Superior temporal gyrus (tissue), 1 donor: ENCODE measurements around the gene TFIP11.
"Not testable (repeated sequence)": the region's sequence is repeated elsewhere in the genome, so short reads cannot be mapped to it uniquely, and the experiment has no call there.

Experiments used
- DNase-seq: peaks from one replicate; pipeline ENCODE4 v3.0.0-alpha.2; 2016; ENCODE audit errors: extremely low spot score

TFIP11 gene

DNA sequence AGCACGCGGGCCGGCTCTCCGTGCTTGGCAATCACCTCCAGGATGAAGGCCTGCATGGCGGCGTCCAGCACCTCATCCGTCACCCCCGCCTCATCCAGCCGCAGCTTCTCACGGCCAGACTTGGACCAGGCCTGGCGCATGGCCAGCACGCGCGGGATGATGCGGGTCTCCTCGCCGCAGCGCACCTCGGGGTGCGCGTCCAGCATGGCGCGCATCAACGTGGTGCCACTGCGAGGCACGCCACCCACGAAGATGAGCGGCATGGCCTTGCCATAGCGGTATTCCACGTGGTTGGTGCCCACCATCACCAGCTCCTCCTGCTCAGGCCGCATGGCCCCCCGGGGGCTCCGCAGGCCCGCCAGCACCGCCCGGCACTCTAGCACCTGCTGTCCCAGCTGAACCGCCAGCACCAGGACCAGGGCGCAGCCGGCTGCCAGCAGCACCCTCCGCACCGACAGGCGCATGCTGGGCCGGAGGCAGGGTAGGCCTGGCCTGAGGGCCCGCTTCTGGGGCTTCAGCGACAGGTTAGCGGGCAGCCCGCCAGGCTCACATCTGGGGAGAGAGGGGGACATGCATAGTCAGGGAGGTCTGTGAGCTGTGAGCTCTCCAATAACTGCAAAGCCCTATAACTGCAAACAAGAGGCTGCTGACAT is 29.0 kb upstream of the TFIP11 start:
- DNase-seq = no peak

DNA sequence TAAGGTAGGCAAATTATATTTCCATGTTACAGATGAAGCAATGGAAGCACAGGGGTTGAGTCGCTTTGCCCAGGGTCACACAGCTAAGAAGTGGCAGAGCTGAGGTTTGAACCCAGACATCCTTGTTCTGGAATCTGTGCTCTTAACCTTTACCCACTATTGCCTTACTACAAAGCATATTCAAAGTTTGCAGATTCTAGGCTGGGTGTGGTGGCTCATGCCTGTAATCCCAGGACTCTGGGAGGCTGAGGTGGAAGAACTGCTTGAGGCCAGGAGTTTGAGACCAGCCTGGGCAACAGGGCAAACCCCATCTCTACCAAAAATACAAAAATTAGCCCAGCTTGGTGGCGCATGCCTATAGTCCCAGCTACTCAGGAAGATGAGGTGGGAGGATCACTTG is 27.8 kb upstream of the TFIP11 start:
- no peak for DNase-seq

DNA sequence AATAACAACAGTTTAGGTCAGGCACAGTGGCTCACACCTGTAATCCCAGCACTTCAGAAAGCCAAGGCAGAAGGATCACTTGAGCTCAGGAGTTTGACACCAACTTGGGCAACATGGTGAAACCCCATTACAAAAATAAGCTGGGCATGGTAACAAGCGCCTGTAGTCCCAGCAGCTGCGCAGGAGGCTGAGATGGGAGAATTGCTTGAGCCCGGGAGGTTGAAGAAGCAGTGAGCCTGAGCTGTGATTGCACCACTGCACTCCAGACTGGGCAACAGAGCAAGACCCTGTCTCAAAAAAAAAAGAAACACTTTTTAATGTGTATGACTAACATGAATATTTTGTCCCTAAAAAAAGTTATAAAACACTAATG is 24.5 kb upstream of the TFIP11 start:
- no peak for DNase-seq

DNA sequence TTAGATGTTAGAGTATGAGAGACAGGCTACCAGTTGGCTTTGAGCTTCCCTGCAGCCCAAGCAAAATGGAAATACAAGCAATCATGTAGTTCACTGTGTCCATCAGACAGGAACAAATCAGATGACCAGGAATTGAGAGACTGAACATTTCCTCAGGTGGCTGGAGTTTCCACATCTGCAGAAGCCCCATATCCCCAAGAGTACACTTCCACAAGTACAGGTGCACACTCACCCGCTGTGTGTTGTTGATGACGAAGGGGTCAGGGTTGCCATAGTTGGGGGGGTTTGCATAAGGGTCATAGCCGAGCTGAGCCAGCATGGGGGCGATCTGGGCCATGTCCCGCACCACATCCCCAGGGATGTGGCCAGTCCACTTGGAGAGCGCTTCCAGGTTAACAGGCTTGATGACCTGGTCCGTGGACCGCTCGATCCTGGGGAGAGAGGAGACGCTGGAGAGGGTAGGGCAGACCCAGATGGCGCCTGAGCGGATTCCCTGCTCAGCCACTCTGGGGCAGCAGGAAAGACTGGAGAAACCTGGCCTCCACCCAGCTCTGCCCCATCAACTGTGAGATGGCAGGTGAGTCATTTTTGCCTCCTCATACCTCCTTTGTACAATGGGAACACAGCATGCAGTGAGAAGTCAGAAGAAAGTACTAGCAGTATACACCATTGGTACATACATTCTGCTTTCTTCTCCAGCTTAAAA is 23.9 kb upstream of the TFIP11 start:
- DNase-seq = no peak

DNA sequence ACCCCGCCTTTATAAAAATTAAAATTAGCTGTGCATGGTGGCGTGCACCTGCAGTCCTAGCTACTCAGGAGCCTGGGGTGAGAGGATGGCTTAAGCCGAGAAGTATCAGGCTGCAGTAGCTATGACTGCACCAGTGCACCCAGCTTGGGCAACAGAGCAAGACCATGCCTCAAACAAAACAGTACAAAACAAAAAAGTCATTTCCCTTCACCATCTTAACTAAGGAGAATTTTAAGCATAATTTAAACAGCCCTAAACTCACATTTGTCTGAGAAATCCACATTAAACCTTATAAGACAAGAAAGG is 23.3 kb upstream of the TFIP11 start:
- DNase-seq = no peak

DNA sequence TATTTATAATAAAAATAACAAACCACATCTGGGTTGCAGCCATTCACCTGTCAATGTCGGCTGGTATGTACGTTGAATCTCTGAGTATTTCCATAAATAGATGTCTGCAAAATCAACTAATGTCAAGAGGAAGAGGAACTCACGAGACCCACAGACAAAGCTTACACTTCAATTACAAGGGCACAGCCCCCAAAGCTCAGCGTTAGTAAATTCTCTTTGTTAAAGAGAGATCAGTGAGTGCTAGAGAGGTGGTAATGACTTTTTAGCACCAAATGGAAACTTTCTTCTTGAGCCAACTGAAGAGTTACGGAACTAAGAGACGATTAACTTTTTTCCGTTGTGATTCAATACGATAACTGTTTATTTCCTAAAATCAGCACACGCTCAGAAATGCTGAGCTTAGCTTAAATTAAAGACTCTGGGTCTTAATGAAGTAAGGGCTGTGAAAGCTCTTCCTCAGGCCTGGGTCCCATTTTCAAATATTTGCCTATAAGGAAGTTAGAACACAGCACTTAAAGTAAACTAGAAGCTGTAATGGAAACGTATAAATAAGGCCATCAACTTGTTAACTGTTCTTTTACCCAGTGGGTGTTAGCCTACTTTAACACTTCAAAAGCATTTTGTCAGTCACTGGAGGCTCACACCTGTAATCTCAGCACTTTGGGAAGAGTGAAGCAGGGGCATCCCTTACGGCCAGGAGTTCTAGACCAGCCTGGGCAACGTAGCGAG is 22.8 kb upstream of the TFIP11 start:
- DNase-seq = no peak

DNA sequence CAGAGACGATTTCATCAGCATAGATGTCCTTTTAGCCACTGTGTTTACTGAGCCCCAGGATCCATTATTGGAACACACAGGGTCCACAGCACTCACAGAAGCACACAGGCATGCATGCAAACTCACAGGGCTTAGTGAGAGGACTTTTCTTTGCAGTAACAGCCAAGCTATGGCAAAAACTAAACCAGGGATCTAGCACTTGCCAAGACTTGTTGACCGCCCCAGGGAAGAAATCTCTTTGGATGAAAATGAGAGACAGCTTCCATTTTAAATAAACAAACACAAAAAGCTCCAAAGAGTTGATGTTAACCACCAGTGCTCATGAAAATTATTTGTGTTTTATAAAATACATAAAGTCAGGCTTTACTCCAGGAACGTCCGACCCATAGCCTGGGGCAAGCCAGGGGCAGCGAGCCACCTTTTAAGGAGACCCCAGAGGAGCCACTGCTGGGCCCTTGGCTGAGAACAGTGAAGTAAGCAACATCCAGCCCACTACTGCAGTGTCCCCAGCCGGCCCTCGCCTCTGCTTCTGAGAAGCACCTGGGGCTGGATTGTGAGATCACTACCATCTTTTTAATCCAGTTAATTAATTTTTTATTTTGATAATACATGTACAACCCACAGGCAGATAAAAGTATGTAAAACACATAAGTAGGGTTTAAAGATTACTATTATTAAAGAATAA is 22.0 kb upstream of the TFIP11 start:
- DNase-seq = no peak

DNA sequence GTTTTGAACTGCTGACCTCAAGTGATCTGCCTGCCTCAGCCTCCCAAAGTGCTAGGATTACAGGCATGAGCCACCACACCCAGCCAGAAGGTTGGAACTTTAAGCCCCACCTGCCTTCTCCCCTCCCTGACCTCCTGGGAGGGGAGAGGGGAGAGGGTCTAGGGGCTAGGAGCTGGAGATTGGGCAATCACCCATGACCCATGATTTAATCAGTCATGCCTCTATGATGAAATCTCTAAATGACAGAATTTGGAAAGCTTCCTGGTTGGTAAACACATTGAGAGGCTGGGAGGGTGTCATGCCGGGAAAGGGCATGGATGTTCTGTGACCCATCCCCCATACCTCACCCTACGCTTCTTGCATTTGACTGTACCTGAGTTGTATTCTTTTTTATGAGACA is 17.1 kb upstream of the TFIP11 start:
- no peak for DNase-seq

DNA sequence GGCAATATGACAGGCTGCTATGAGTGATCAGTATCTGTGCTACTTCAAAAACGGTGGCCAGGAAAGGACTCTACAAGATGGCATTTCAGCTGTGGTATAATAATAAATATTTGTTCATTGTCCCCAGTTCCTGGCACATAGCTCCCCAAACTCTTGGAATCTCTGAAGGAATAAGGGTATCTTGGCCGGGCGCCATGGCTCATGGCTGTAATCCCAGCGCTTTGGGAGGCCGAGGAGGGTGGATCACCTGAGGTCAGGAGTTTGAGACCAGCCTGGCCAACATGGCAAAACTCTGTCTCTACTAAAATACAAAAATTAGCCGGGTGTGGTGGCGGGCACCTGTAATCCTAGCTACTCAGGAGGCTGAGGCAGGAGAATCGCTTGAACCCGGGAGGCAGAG is 16.2 kb upstream of the TFIP11 start:
- DNase-seq = not testable (repeated sequence)

DNA sequence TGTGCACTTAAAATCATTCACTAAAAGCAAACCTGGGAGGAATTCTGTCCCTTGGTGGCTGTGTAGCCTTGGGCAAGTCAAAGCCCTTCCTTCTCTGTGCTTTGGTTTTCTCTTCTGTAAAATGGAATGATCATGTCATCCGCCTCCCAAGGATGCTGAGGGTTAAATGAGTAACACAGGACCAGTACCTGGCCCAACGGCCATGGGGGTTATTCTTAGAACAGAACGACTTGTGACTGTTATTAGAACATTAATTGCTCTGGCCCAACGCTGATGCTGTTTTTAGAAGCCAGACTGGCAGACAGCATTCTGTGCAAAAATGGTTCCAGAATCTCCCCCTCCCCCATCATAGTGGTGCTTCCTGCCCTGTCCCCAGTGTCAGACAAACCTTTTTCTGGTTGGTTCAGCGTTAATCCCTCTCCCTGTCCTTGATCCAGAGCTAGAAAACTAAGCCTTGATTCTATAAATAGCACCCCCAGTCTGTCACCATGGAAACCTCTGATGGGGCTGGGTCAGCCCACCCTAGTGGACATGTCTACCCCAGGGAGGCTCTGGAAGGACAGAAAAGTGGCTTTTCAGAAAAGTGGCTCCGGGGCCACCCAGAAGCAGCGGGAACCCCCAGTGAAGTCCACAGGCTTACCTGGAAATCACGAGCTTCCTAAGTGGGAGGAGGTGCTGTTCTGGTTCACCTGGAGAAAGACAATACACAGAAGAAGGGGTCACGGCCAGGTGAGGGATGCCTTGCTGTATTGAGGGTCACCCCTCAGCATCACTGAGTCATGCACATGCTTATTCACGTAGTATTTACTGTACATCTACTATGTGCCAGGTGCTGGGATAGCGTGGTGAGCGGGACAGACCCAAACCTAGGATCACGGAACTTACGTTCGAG is 15.5 kb upstream of the TFIP11 start:
- DNase-seq = no peak

DNA sequence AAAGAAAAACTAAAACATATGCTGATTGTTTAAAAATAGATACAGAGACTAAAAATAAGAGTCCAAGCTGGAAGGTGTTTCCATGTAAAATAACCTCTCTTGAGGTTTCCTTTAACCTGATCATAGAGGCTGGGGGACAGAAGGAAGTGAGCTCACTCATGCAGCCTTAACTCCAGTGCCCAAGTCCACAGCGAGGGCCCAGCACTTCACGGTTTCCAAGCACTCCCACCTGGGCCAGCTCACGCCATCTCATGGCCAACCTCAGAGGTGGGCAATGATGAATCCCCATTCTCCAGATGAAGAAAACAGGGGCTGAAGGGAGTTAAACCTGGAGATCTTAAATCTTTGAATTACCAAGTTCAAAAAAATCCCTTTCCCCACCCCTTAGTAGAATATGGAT is 14.9 kb upstream of the TFIP11 start:
- no peak for DNase-seq

DNA sequence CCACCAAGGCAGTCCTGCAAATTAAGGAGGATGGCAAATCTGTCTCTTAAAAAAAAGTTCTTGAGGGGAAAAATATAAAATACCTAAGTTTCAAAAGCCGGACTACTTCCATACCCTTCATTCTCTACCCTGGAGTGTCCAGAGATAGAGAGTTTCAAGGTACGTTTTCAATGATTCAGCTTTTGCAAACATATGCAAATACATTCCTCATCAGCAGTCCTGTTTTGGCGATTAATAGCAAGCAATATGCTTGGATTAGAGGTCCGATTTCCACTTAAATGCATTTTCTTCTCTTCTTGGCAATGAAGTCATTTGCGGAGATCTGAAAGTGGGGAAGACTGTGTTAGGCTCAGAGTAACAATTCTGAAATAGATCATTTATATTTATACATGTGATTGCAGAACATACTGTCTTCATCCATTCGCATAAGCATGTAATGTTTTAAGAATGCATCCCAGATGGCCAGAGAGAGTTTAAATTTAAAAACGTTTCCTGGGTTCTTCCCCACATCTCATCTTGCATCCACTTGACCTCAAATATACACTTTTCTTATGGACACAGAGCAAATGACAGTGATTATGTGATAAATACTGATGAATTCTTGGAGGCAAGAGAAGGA is 13.8 kb upstream of the TFIP11 start:
- DNase-seq = peak; percentile 44

DNA sequence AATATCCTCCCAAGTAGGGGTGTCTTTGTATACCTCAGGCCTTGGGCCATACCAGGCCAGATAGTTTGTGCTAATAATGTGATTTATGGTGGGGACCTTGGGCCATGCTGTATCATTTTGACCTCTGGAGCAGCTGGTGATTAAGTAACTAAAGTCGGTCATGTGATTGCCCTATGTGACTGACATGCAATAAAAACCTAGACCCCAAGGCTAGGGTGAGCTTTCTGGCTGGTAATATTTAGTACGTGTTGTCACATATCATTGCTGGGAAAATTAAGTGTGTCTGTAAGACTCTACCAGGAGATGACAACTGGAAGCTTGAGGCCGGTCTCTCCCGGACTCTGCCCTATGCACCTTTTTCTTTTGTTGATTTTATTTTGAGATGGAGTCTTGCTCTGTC is 12.6 kb upstream of the TFIP11 start:
- DNase-seq = no peak

DNA sequence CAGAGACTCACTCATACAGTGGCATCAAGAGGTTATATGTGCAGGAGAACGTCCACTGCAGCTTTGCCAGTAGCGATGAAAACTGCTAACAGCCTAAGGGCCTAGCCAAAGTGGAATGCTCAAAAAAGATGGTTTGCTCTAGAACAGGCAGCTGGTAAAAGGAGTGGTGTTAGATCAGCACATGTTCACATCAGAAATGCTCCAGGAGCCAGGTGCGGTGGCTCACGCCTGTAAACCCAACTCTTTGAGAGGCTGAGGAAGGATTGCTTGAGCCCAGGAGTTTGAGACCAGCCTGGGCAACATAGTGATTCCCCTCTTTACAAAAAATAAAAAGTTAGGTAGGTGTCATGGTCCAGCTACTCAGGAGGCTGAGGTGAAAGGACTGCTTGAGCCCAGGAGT is 10.3 kb upstream of the TFIP11 start:
- DNase-seq = peak; percentile 13

DNA sequence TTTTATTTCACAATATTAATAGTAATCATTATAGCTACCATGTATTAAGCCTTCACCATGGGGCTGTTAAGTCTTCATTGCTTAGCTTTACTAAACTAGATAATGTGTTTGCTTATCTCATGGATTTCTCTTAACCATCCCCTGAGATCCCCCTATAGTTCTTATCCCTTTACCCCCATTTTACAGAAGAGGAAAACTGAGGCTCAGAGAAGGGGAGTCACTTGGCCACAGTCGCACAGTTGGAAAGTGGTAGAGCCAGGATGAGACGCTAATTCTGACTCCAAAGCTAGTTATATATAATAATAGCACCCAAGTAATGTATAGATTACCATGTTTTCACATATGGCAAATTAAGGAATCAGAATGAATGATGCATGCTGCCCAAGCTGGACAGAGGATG is 9.7 kb upstream of the TFIP11 start:
- no peak for DNase-seq

DNA sequence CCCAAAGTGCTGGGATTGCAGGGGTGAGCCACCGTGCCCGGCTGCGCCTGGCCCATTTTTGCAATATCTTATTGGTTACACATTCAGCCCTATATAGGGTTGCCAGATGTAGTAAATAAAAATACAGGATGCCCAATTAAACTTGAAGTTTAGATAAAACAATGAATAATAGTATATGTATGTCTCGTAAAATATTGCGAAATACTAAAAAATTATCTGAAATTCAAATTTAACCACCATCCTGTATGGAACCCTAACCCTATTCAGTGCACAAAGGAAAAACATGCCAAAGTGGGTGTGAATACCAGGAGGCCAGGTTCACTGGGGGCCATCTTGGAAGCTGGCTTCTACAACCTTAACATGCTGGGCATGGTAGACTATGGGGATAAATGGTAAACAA is 5.2 kb upstream of the TFIP11 start:
- no peak for DNase-seq

DNA sequence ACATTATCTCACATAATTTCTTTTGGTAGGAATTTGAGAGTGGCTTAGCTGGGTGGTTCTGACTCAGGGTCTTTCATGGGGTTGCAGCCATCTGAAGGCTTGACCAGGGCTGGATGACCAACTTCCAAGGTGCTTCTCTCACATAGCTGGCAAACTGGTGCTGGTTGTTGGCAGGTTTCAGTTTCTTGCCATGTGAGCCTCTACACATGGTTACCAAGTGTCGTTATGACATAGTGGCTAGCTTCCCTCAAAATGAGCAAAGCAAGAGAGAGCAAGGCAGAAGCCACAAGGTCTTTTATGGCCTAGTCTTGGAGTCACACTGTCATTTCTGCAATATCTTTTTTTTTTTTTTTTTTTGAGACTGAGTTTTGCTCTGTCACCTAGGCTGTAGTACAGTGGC is 4.2 kb upstream of the TFIP11 start:
- peak; percentile 10 for DNase-seq

DNA sequence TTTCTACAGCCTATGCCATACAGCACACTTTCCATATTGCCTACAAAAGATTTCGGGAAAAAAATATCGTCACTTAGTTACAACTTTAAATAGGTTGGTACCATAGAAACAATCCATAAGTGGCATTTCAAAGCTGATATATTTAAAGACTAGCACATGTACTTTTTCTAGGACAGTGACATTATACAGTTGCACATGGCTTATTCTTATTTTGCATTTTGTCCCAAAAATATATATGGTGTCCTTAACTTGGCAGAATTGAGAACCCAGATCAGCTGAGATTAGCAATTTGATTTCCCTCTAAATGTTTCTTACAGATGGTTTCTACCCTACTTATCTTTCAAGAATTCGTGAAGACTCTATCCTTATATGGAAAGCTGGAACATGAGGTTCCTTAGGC is 3.7 kb upstream of the TFIP11 start:
- peak; percentile 68 for DNase-seq

DNA sequence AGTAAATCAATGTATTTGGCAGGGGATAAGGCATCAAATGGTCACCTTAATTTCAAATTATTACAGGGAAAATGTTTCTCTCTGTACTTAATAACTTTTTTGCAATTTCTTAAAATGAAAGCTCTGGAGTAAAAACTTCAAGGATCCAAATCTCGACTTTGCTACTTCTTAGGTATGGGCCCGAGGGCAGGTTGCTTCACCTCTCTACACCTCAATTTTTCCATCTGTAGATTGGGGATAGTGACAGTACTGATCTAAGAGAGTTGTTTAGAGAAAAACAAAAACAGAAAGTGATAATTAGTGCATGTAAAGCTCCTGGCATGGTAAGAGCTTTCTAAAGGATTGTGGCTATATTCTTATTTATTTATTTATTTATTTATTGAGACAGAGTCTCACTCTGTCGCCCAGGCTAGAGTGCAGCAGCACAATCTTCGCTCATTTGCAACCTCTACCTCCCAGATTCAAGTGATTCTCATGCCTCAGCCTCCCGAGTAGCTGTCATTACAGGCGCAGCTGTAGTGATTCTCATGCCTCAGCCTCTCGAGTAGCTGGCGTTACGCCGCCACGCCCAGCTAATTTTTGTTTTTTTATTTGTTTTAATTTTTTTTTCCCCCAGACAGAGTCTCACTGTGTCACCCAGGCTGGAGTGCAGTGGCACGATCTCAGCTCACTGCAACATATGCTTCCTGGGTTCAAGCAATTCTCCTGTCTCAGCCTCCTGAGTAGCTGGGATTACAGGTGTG is 2.3 kb upstream of the TFIP11 start:
- DNase-seq = no peak

DNA sequence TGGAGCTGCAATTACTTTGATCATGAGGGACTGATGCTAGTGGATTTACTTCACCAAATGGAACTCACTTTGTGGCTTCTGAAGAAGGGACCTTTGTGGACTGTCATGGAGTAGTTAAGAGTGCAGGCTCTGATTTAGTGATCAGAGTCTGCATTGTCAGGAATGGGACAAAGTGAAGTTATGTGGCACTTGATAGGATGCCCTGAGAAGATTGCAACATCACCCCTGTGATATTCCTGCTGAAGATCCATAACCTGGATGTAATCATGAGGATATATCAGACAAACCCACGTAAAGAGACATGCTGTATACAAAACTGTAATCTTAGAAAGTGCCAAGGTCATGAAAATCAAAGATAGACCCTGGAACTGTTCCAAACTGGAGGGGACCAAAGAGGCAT is 1.6 kb upstream of the TFIP11 start:
- DNase-seq = no peak

DNA sequence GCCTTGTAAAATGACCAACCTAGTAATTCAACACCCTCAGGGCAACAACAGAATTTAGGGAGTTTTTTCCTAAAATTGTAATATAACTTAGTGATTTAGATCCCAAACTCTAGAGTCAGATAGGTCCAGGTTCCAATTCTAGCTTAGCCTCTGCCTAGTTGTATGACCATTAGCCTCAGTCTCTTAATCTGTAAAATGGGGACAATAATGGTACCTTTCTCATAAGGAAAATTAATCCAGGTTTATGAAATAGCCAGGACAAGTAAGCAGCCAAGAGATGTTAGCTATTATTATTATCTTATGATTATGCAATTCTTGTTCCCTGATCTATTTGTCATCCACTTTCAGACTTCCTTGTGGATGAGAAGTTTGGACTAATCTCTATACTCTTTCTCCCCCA is 4.1 kb downstream of the TFIP11 start:
- no peak for DNase-seq
